Esophagus muscularis mucosa (tissue), 4 donors: Measurements from ENCODE around the gene FOSL2. TPM values are rescaled to one million over a fixed set of nuclear protein-coding genes. Genes with fewer than 3 reads are reported as not detected.

ENCODE experiments used
- DNase-seq: peaks from one replicate; pipeline ENCODE4 v3.0.0-alpha.2; 2017; ENCODE audit errors: extremely low spot score
- H3K27ac ChIP-seq, 4 donors: fragments of 200-600 bp; sonication (generic); replicated peaks in 1 of 4; 1 replicate in 3 of 4; 2 replicates in 1 of 4; pipeline ENCODE4 v1.5.1; 2016 to 2019; ENCODE audit warnings: mild to moderate bottlenecking in 1 of 4
- H3K27me3 ChIP-seq, 4 donors: fragments of 200-600 bp; sonication (generic); one replicate each; pipeline versions ENCODE4 v1.5.1 to v1.6.0; 2016 to 2019
- H3K36me3 ChIP-seq, 4 donors: fragments of 200-600 bp; sonication (generic); one replicate each; pipeline ENCODE4 v1.5.1; 2016 to 2019
- H3K4me1 ChIP-seq, 4 donors: fragments of 200-600 bp; sonication (generic); one replicate each; pipeline ENCODE4 v1.5.1; 2016 to 2019
- H3K4me3 ChIP-seq, 4 donors: fragments of 200-600 bp; sonication (generic); 1 replicate in 2 of 4; 2 replicates in 2 of 4; pipeline ENCODE4 v1.5.1; 2016 to 2019; ENCODE audit warnings: mild to moderate bottlenecking in 4 of 4, moderate library complexity in 1 of 4
- H3K9me3 ChIP-seq, 4 donors: fragments of 200-600 bp; sonication (generic); 1 replicate in 3 of 4; 2 replicates in 1 of 4; pipeline ENCODE4 v1.5.1; 2016 to 2019
- CTCF ChIP-seq, 3 experiments: fragments of 200-600 bp in 2 of 3; fragments of 450-650 bp in 1 of 3; sonication (generic) in 2 of 3; IDR thresholded peaks; one replicate each; pipeline ENCODE4 v1.5.1; 2017 to 2019; ENCODE audit warnings: antibody characterized with exemption in 3 of 3, mild to moderate bottlenecking in 2 of 3, moderate library complexity in 1 of 3
- EP300 ChIP-seq: sonication (generic); formaldehyde crosslinking; IDR thresholded peaks from one replicate; pipeline ENCODE4 v1.6.1; 2017; ENCODE audit warnings: antibody characterized with exemption
- POLR2A ChIP-seq: fragments of 450-650 bp; IDR thresholded peaks from one replicate; pipeline ENCODE4 v1.6.1; 2017; ENCODE audit warnings: antibody characterized with exemption, moderate library complexity, mild to moderate bottlenecking, low read depth
- POLR2AphosphoS5 ChIP-seq, 2 donors: sonication (generic); formaldehyde crosslinking; IDR thresholded peaks; one replicate each; pipeline ENCODE4 v1.6.1; 2017; ENCODE audit warnings: antibody characterized with exemption in 2 of 2
- WGBS: methylation state at CpG from one replicate; pipeline ENCODE4 v1.1.5; 2018; 5-methylcytosine and 5-hydroxymethylcytosine counted together
- intact Hi-C: fragments of 100-400 bp; cut with DNase I; formaldehyde crosslinking; loops from one replicate; pipeline ENCODE4 v1.15.1; 2023
- total RNA-seq, 4 donors: library from RNA; depleted of rRNA; stranded (reverse); fragments of >200 nt; gene quantifications; one replicate each; pipeline versions ENCODE4 v1.1.0 to v1.2.1, GENCODE V29; 2016

Gene FOSL2
- total RNA-seq, 4 donors from 2014 or later: 68.9 to 332 (median 176) TPM

- H3K27me3 ChIP-seq: no peaks in the 10 kb centered on the region
- WGBS: 90% methylated on average over 5 of the region's 6 CpGs
- intact Hi-C loops: no loop called here
- no peak for DNase-seq
- no peaks in the 10 kb centered on the region for H3K9me3 ChIP-seq
- no peaks in the 10 kb centered on the region for H3K4me1 ChIP-seq
- no peaks in the 10 kb centered on the region for H3K36me3 ChIP-seq
- TF ChIP-seq EP300: no peak
- no peak for TF ChIP-seq CTCF (IDR thresholded peaks at IDR 0.05)
- no peak for TF ChIP-seq POLR2AphosphoS5 (IDR thresholded peaks at IDR 0.05)
- no peak for TF ChIP-seq POLR2A
- no peak overlapping the region for H3K4me3 ChIP-seq
- H3K27ac ChIP-seq: no peak overlapping the region
Observed at GRCh38 chr2:28380219-28380618, 12.4 kb upstream of the FOSL2 start.

- no peak for DNase-seq
- intact Hi-C loops: no loop called here
- H3K27ac ChIP-seq: no peak overlapping the region
- H3K36me3 ChIP-seq: no peaks in the 10 kb centered on the region
- H3K4me3 ChIP-seq: no peak overlapping the region
- no peaks in the 10 kb centered on the region for H3K9me3 ChIP-seq
- 87% methylated on average over 10 of the region's 12 CpGs for WGBS
- H3K27me3 ChIP-seq: no peaks in the 10 kb centered on the region
- H3K4me1 ChIP-seq: no peaks in the 10 kb centered on the region
- no peak for TF ChIP-seq POLR2AphosphoS5 (IDR thresholded peaks at IDR 0.05)
- no peak for TF ChIP-seq CTCF (IDR thresholded peaks at IDR 0.05)
- TF ChIP-seq POLR2A: no peak
- no peak for TF ChIP-seq EP300
Observed at GRCh38 chr2:28381225-28382180, 11.2 kb upstream of the FOSL2 start.

GRCh38 chr2:28382755-28383154 lies 9.9 kb upstream of the FOSL2 start:
- no peaks in the 10 kb centered on the region for H3K36me3 ChIP-seq
- no peak overlapping the region for H3K27ac ChIP-seq
- no peaks in the 10 kb centered on the region for H3K9me3 ChIP-seq
- no peaks in the 10 kb centered on the region for H3K27me3 ChIP-seq
- no peak for DNase-seq
- no peak overlapping the region for H3K4me3 ChIP-seq
- no peak for TF ChIP-seq POLR2A
- TF ChIP-seq CTCF (IDR thresholded peaks at IDR 0.05): no peak
- TF ChIP-seq EP300: no peak
- TF ChIP-seq POLR2AphosphoS5 (IDR thresholded peaks at IDR 0.05): no peak
- no peaks in the 10 kb centered on the region for H3K4me1 ChIP-seq
- intact Hi-C loops: no loop called here
- WGBS: 82% methylated on average over 7 of the region's 7 CpGs

GRCh38 chr2:28387082-28387960 lies 5.3 kb upstream of the FOSL2 start:
- no peak overlapping the region for H3K4me3 ChIP-seq
- H3K9me3 ChIP-seq: no peaks in the 10 kb centered on the region
- WGBS: 70% methylated on average over 6 of the region's 6 CpGs
- no peak overlapping the region for H3K27ac ChIP-seq
- H3K36me3 ChIP-seq: no peaks in the 10 kb centered on the region
- intact Hi-C loops: loop anchor here (5.0 kb wide), 1 partner anchor 110 kb away; no protein-coding TSS in a partner anchor
- H3K27me3 ChIP-seq: no peaks in the 10 kb centered on the region
- no peak for TF ChIP-seq EP300
- TF ChIP-seq POLR2A: no peak
- no peak for TF ChIP-seq POLR2AphosphoS5 (IDR thresholded peaks at IDR 0.05)
- TF ChIP-seq CTCF (IDR thresholded peaks at IDR 0.05): no peak
- peaks cover 11 to 17% (median 14%) of the 10 kb centered on the region in 4 donors for H3K4me1 ChIP-seq
- no peak for DNase-seq
